ENCODE data around the gene PLCB4. TPM values are rescaled to one million over a fixed set of nuclear protein-coding genes. Genes with fewer than 3 reads are reported as not detected.

PLCB4 gene
- polyA plus RNA-seq, 4 donors = 13.5 to 15.1 (median 14.4) TPM

GRCh38 chr20:9163995-9164394 is 95.1 kb downstream of the PLCB4 start:
- DNase-seq (ENCODE audit: low read depth in 4 of 4, low spot score in 2 of 4) = no peak

DNA sequence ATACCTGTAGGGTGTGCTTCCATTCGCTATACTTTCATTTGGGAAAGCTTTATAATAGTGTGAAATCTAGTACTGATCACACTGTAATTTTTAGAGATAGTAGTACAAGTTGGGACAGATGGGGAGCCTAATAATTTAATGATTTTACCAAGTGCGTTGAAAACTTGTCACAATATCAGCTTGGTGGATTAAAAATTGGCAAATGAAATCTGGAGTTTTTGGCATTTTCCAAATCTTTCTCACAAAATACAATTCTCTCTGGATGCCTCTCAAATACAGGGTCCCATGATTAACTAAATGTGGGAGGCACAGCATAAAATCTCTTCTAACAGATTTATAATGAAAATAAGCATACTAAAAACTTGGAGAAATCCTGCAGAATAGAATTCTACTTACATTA is 96.4 kb downstream of the PLCB4 start:
- no peak for DNase-seq (ENCODE audit: low read depth in 4 of 4, low spot score in 2 of 4)

GRCh38 chr20:9166153-9166780 is 97.4 kb downstream of the PLCB4 start:
- no peak for DNase-seq (ENCODE audit: low read depth in 4 of 4, low spot score in 2 of 4)

GRCh38 chr20:9169409-9169808 is 100.5 kb downstream of the PLCB4 start:
- DNase-seq (ENCODE audit: low read depth in 4 of 4, low spot score in 2 of 4) = no peak

- no peak for DNase-seq (ENCODE audit: low read depth in 4 of 4, low spot score in 2 of 4)
Measured at GRCh38 chr20:9172851-9173250, 104.0 kb downstream of the PLCB4 start.

DNA sequence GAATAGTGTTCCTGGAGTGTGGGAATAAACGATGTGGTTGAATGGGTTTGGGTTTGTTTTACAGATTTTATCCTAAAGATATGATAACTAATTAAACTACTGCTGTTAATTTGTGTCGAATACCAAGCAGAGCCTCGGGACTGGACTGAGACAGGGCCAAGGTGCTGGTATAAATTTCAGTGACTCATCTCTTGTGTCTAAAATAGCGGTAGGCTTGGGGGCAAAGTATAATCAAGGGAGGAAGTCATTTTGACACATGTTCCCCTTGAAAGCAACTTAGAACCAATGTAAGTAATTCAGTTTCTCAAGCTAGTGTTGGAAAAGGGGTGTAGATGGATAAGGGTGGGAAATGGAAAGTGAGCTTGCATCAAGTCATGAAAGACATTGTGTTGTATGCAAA is 108.4 kb downstream of the PLCB4 start:
- DNase-seq (ENCODE audit: low read depth in 4 of 4, low spot score in 2 of 4) = no peak

- DNase-seq (ENCODE audit: low read depth in 4 of 4, low spot score in 2 of 4) = no peak
Measured at GRCh38 chr20:9179193-9179802, 110.4 kb downstream of the PLCB4 start.

- DNase-seq (ENCODE audit: low read depth in 4 of 4, low spot score in 2 of 4) = no peak
Measured at GRCh38 chr20:9179867-9180266, 111.0 kb downstream of the PLCB4 start.

GRCh38 chr20:9180481-9181257 is 111.8 kb downstream of the PLCB4 start:
- no peak for DNase-seq (ENCODE audit: low read depth in 4 of 4, low spot score in 2 of 4)

GRCh38 chr20:9185511-9185910 is 116.6 kb downstream of the PLCB4 start:
- no peak for DNase-seq (ENCODE audit: low read depth in 4 of 4, low spot score in 2 of 4)

- DNase-seq (ENCODE audit: low read depth in 4 of 4, low spot score in 2 of 4) = no peak
Measured at GRCh38 chr20:9186396-9186795, 117.5 kb downstream of the PLCB4 start.

DNA sequence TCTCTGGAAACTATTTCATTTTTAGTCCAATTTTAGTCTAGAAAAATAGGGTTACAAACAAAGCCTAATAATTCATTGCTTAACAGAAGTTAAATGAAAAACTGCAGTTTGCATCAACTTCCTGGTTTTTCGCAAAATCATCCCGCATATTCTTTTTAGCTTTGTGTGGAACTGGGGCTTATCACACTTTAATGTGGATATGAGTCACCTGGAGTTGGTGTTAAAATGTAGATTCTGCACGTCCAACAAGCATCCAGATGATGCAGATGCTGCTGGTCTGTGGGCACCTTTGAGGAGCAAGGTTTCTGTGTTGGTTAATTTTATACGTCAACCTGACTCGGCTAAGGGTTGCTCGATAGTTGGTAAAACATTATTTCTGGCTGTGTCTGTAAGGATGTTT is 126.1 kb downstream of the PLCB4 start:
- DNase-seq (ENCODE audit: low read depth in 4 of 4, low spot score in 2 of 4) = no peak

- no peak for DNase-seq (ENCODE audit: low read depth in 4 of 4, low spot score in 2 of 4)
Measured at GRCh38 chr20:9196110-9196509, 127.2 kb downstream of the PLCB4 start.

DNA sequence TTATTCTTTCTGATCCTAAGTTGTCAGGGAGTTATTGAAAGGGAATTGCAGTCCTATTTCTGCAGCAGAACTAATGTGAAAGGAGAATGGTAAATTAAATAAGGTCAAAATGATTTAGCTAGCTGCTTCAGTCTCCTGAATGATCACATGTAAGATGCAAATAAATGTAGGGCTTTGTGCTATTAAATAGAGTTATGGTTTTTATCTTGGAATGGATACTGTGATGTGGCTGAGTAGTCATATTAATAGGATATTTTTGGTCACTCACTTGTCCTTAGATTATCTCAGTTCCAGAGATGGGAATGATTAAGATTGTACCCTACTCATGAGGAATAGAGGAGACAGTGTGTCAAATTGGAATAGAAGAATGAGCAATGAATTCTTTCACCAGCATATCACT is 129.6 kb downstream of the PLCB4 start:
- no peak for DNase-seq (ENCODE audit: low read depth in 4 of 4, low spot score in 2 of 4)

- no peak for DNase-seq (ENCODE audit: low read depth in 4 of 4, low spot score in 2 of 4)
Measured at GRCh38 chr20:9200196-9200595, 131.3 kb downstream of the PLCB4 start.

DNA sequence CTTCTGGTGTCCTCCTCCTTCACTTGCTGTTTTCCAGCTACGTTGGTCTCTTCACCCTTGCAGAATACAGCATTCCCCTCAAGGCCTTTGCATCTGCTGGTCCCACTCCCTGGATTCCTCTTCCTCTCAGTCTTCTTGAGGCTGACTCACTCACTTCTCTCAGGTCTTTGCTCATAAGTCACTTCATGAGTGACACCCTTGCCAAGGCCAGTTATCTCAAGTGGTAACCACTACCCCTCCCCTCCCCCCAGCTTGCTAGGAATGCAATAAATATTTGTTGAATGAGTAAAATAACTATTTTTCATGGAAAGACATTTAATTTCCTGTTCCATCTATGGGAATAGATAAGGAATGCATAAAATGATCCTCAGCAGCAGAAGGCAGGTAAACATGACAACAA is 131.7 kb downstream of the PLCB4 start:
- no peak for DNase-seq (ENCODE audit: low read depth in 4 of 4, low spot score in 2 of 4)

GRCh38 chr20:9202420-9203080 is 133.7 kb downstream of the PLCB4 start:
- DNase-seq (ENCODE audit: low read depth in 4 of 4, low spot score in 2 of 4) = no peak

- DNase-seq (ENCODE audit: low read depth in 4 of 4, low spot score in 2 of 4) = no peak
Measured at GRCh38 chr20:9203081-9203447, 134.2 kb downstream of the PLCB4 start.

GRCh38 chr20:9204979-9205378 is 136.1 kb downstream of the PLCB4 start:
- DNase-seq (ENCODE audit: low read depth in 4 of 4, low spot score in 2 of 4) = no peak

- no peak for DNase-seq (ENCODE audit: low read depth in 4 of 4, low spot score in 2 of 4)
Measured at GRCh38 chr20:9206486-9206885, 137.6 kb downstream of the PLCB4 start.

DNA sequence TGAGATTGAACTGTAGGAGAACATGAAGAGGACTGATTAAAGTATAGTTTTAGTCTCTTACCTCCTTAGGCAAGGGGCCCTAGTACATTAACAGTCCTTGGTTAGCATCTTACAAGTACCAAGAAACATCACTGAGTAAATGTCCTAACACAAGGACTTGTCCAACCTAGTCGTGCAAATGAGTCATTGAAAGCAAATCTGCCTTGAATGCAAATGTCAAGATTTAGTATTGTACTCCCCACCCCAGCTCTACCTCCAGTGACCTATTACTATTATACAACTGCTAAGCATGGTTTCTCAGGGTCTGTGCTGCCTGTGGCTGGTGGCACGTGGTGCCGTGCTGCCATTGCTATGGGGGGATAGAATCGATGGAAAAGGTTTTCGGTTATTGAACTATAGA is 138.4 kb downstream of the PLCB4 start:
- DNase-seq (ENCODE audit: low read depth in 4 of 4, low spot score in 2 of 4) = no peak

DNA sequence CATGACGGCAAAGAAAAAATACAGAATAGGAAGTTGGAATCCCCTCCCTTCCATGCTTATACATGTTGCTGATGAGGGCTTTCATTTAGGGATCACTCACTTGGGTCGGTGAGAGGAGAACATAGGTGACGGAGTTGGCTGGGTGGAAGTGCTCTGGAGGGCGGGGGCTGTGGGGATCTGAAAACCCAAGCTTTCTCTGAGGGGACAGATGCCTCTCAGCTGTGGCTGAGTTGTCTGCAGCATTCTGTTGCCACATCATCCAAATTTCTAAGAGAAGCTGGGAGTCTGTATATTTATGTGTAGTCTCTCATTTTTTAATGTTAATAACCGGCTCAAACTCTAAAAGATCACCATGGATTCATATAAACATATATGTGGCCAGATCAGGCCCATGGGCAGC is 141.5 kb downstream of the PLCB4 start:
- DNase-seq (ENCODE audit: low read depth in 4 of 4, low spot score in 2 of 4) = no peak
